ENCODE data around the gene UBE2A.

- TF ChIP-seq TAF1 (IDR thresholded peaks at IDR 0.05; ENCODE audit: low read depth) (no peak), CTCF (IDR thresholded peaks at IDR 0.05; ENCODE audit: poor library complexity, severe bottlenecking) (no peak), REST (IDR thresholded peaks at IDR 0.05; ENCODE audit: borderline replicate concordance) (no peak), EP300 (conservative IDR thresholded peaks at IDR 0.05; ENCODE audit: poor library complexity, severe bottlenecking) (no peak)
Observed at GRCh38 chrX:119573222-119573621, 1.1 kb upstream of the UBE2A start.

Measured in neural cell (in vitro differentiated cells).